Tibial artery (tissue), 4 donors: Measurements from ENCODE around the gene CRTC1.

Experiments used
- DNase-seq, 2 donors: peaks; one replicate each; pipeline ENCODE4 v3.0.0-alpha.2; 2019
- H3K27ac ChIP-seq, 2 donors: fragments of 200-600 bp; sonication (generic) in 1 of 2; 1 replicate in 1 of 2; 2 replicates in 1 of 2; pipeline ENCODE4 v1.5.1; 2018 to 2019; ENCODE audit warnings: mild to moderate bottlenecking in 1 of 2
- H3K27me3 ChIP-seq, 2 donors: fragments of 200-600 bp; sonication (generic) in 1 of 2; one replicate each; pipeline versions ENCODE4 v1.5.1 to v1.6.0; 2016 to 2019
- H3K36me3 ChIP-seq, 3 donors: fragments of 200-600 bp; sonication (generic) in 2 of 3; one replicate each; pipeline ENCODE4 v1.5.1; 2016 to 2019; ENCODE audit warnings: mild to moderate bottlenecking in 2 of 3
- H3K4me1 ChIP-seq, 4 donors: fragments of 200-600 bp; sonication (generic) in 2 of 4; 1 replicate in 3 of 4; 2 replicates in 1 of 4; pipeline ENCODE4 v1.5.1; 2016 to 2019
- H3K4me3 ChIP-seq, 2 donors: fragments of 200-600 bp; sonication (generic) in 1 of 2; 1 replicate in 1 of 2; 2 replicates in 1 of 2; pipeline ENCODE4 v1.5.1; 2018 to 2019; ENCODE audit warnings: mild to moderate bottlenecking in 2 of 2
- H3K9me3 ChIP-seq, 3 donors: fragments of 200-600 bp; sonication (generic) in 1 of 3; one replicate each; pipeline ENCODE4 v1.5.1; 2016 to 2019
- CTCF ChIP-seq, 2 experiments: fragments of 200-600 bp in 1 of 2; fragments of 450-650 bp in 1 of 2; IDR thresholded peaks; one replicate each; pipeline ENCODE4 v1.5.1; 2017 to 2019; ENCODE audit warnings: antibody characterized with exemption in 2 of 2, mild to moderate bottlenecking in 1 of 2, moderate library complexity in 1 of 2
- intact Hi-C: fragments of 100-400 bp; cut with DNase I; formaldehyde crosslinking; loops from one replicate; pipeline ENCODE4 v1.15.0; 2023; ENCODE audit warnings: low total_unique reads

Gene CRTC1

DNA sequence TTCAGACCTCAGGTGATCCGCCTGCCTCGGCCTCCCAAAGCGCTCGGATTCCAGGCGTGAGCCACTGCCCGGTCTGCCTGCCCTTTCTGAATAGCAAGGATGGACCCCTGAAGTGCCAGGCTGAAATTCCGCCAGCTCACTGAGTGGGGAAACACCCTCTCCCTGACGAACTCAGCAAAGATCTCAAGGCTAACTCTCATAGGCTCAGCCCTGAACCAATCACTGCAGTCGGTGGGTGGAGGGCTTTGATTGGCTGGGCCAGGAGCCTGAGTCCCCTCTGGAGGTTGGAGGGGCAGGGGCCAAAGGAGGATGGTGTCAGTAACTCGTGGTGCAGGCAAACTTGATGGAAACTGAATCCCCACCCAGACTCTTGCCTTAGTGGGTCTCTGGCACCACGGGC is 118.9 kb downstream of the CRTC1 start:
- intact Hi-C loops: no loop called here
- no peak for TF ChIP-seq CTCF (IDR thresholded peaks at IDR 0.05)
- no peaks in the 10 kb centered on the region for H3K9me3 ChIP-seq
- DNase-seq: no peak
- H3K36me3 ChIP-seq: no peaks in the 10 kb centered on the region
- no peaks in the 10 kb centered on the region for H3K4me1 ChIP-seq
- no peak overlapping the region for H3K4me3 ChIP-seq
- H3K27me3 ChIP-seq: peaks cover 0 to 68% of the 10 kb centered on the region in 2 donors
- H3K27ac ChIP-seq: no peak overlapping the region

DNA sequence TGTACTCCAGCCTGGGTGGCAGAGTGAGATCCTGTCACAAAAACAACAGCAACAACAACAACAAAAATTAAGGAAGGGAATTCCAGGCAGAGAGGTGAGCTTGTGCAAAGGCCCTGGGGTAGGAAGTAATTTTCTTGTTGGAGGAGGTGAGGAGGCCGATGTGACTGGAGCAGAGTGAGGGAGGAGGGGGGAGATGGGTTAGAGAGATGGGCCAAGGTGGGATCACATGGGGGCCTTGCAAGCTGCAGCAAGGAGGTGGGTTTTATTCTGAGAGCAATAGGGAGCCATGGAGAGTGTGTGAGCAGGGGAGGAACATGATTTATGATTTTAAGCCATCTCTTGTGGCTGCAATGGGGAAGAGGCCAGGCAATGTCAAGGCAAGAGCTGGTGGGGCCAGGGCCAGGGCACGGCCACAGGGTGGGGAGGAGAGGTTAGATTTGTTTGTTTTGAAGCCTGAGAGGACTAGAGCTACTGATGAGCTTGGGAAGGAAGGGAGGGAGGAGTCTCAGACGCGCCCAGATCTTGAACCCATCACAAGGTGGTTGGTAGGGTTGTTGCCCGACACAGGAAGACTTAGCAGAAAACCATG is 120.2 kb downstream of the CRTC1 start:
- intact Hi-C loops: no loop called here
- Histone ChIP-seq H3K9me3 (no peaks in the 10 kb centered on the region), H3K4me1 (peaks cover 0 to 10% (median 0%) of the 10 kb centered on the region in 4 donors), H3K36me3 (no peaks in the 10 kb centered on the region), H3K27ac (no peak overlapping the region), H3K27me3 (peaks cover 0 to 56% of the 10 kb centered on the region in 2 donors), H3K4me3 (no peak overlapping the region)
- DNase-seq: no peak
- no peak for TF ChIP-seq CTCF (IDR thresholded peaks at IDR 0.05)

- H3K9me3 ChIP-seq: no peaks in the 10 kb centered on the region
- TF ChIP-seq CTCF (IDR thresholded peaks at IDR 0.05): no peak
- no peak overlapping the region for H3K4me3 ChIP-seq
- H3K4me1 ChIP-seq: peaks cover 0 to 16% (median 3%) of the 10 kb centered on the region in 4 donors
- no peak overlapping the region for H3K27ac ChIP-seq
- peak in 1 of 2 donors; percentile 56 for DNase-seq
- H3K36me3 ChIP-seq: no peaks in the 10 kb centered on the region
- intact Hi-C loops: no loop called here
- H3K27me3 ChIP-seq: peaks cover 0 to 50% of the 10 kb centered on the region in 2 donors
Observed at GRCh38 chr19:18804139-18804601, 120.7 kb downstream of the CRTC1 start.

- intact Hi-C loops: no loop called here
- TF ChIP-seq CTCF (IDR thresholded peaks at IDR 0.05): no peak
- peak in 1 of 2 donors; percentile 62 for DNase-seq
- H3K4me3 ChIP-seq: no peak overlapping the region
- no peak overlapping the region for H3K27ac ChIP-seq
- peaks cover 0 to 48% of the 10 kb centered on the region in 2 donors for H3K27me3 ChIP-seq
- H3K9me3 ChIP-seq: no peaks in the 10 kb centered on the region
- H3K36me3 ChIP-seq: no peaks in the 10 kb centered on the region
- H3K4me1 ChIP-seq: peaks cover 0 to 20% (median 6%) of the 10 kb centered on the region in 4 donors
Observed at GRCh38 chr19:18804643-18805042, 121.2 kb downstream of the CRTC1 start.

DNA sequence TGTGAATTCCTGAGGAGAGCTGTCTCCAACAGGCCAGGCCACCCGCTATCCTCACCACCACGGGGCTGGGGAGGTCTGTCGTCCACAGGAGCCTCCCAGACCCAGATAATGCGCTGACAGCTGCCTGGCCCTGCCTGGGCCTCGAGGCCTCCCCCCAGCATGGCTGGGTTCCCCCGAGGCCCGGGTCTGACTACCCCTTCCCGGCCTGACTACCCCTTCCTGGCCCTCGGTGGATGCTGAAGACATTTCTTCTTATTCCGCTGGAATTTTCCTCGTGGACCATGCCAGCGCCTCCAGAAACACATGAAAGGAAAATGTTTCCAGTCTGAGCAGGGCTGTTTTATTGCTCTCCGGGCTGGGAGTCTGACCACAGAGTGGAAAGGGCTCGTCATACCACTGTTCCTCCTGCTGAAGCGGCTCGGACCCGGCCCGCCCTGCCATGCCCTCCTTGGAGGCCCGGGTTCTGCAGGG is 124.4 kb downstream of the CRTC1 start:
- Histone ChIP-seq H3K36me3 (no peaks in the 10 kb centered on the region), H3K9me3 (no peaks in the 10 kb centered on the region), H3K4me1 (peaks cover 0 to 31% (median 6%) of the 10 kb centered on the region in 4 donors), H3K4me3 (no peak overlapping the region), H3K27ac (peak overlapping the region; percentile 63 to 65), H3K27me3 (peaks cover 0 to 29% of the 10 kb centered on the region in 2 donors)
- DNase-seq: peak; percentile 79
- intact Hi-C loops: no loop called here
- no peak for TF ChIP-seq CTCF (IDR thresholded peaks at IDR 0.05)
